Embryonic facial prominence (tissue), 1 donor: ENCODE data around the gene LOXL1.
A peak's percentile ranks its signal among the peaks of the same experiment; 100 is the strongest.

ENCODE experiments used
- DNase-seq: peaks from one replicate; pipeline ENCODE4 v3.0.0-alpha.2; 2016; ENCODE audit errors: extremely low spot score

Gene LOXL1

GRCh38 chr15:73994413-73994883, 68.2 kb downstream of the LOXL1 start, which contains the start of gene PML:
TSS of gene PML (plus strand) at chr15:73994716. CDS start at chr15:73994813, 97 bp downstream.
- DNase-seq, result peak; percentile 87

- DNase-seq, result no peak
Observed at GRCh38 chr15:73994912-73995622, 68.8 kb downstream of the LOXL1 start.

- DNase-seq, result no peak
Observed at GRCh38 chr15:73996267-73996666, 70.0 kb downstream of the LOXL1 start.

- no peak for DNase-seq
Observed at GRCh38 chr15:73996939-73997338, 70.7 kb downstream of the LOXL1 start.

- no peak for DNase-seq
Observed at GRCh38 chr15:73997986-73998385, 71.7 kb downstream of the LOXL1 start.
